IMR-90 (cell line): Measurements from ENCODE around the gene DPF3.

ENCODE experiments used
- CTCF ChIP-seq: conservative IDR thresholded peaks from 2 replicates; pipeline ENCODE4 v1.5.1; 2012; ENCODE audit warnings: mild to moderate bottlenecking, low read depth, low read length, improper control_type of control experiment
- ELK1 ChIP-seq: fragments of 150-350 bp; IDR thresholded peaks from 2 replicates; pipeline ENCODE4 v1.6.1; 2016; ENCODE audit warnings: low read depth, mild to moderate bottlenecking, low read length, moderate library complexity, borderline replicate concordance
- RAD21 ChIP-seq: IDR thresholded peaks from 2 replicates; pipeline ENCODE4 v1.6.1; 2012; ENCODE audit warnings: low read length, improper control_type of control experiment

GRCh38 chr14:72849222-72849621 is 44.7 kb downstream of the DPF3 start:
- no peak for TF ChIP-seq CTCF
- TF ChIP-seq ELK1: no peak
- TF ChIP-seq RAD21: no peak
